Measurements from ENCODE around the gene HIPK2. TPM values are rescaled to one million over a fixed set of nuclear protein-coding genes. Genes with fewer than 3 reads are reported as not detected.

HIPK2 gene
- total and polyA plus RNA-seq, 2 donors (not counting 3 experiments of a cell fraction or from before 2014, with no cell fraction given), result 9.0 to 43.8 TPM

GRCh38 chr7:139595806-139596205 lies 182.0 kb downstream of the HIPK2 start:
- ChIA-PET CTCF (no interaction called here), POLR2A (no interaction called here)
- H3K9me3 ChIP-seq (replicated peaks; ENCODE audit: control insufficient read depth, insufficient read depth, low read length), result no peaks in the 10 kb centered on the region
- H3K27me3 ChIP-seq (ENCODE audit: control insufficient read depth in 2 of 2, insufficient read depth in 2 of 2, low read length in 2 of 2), result no peaks in the 10 kb centered on the region
- H3K9ac ChIP-seq (replicated peaks; ENCODE audit: extremely low read depth, insufficient read depth, low read length), result no peak overlapping the region
- no peak for DNase-seq (ENCODE audit: low read depth, low spot score)
- no peaks in the 10 kb centered on the region for H3K79me2 ChIP-seq (ENCODE audit: control insufficient read depth, insufficient read depth, low read length)
- FAIRE-seq, result no peak
- H2AFZ ChIP-seq (ENCODE audit: low read depth, low read length), result no peak overlapping the region
- no peaks in the 10 kb centered on the region for H3K4me1 ChIP-seq (ENCODE audit: control insufficient read depth, extremely low read depth, insufficient read depth, low read length)
- H4K20me1 ChIP-seq (replicated peaks; ENCODE audit: control insufficient read depth, extremely low read depth, insufficient read depth, low read length), result no peaks in the 10 kb centered on the region
- TF ChIP-seq MYC (IDR thresholded peaks at IDR 0.05; ENCODE audit: low read depth, low read length) (no peak), EZH2 (IDR thresholded peaks at IDR 0.05; ENCODE audit: borderline replicate concordance, low read depth, low read length, severe bottlenecking) (no peak), POLR2A (IDR thresholded peaks at IDR 0.05; ENCODE audit: low read depth, low read length) (no peak), CTCF (IDR thresholded peaks at IDR 0.05; ENCODE audit: extremely low read depth in 1 of 2, insufficient read depth in 1 of 2, low read depth in 1 of 2, low read length in 2 of 2) (no peak), JUN (IDR thresholded peaks at IDR 0.05; ENCODE audit: borderline replicate concordance, insufficient read depth, insufficient read length, low read depth) (no peak), MAX (IDR thresholded peaks at IDR 0.05; ENCODE audit: insufficient read depth, insufficient read length) (no peak), POLR2AphosphoS5 (IDR thresholded peaks at IDR 0.05; ENCODE audit: insufficient read depth, low read depth, low read length) (no peak), GATA2 (IDR thresholded peaks at IDR 0.05; ENCODE audit: insufficient read depth, insufficient read length, low read depth, low read length) (no peak), FOS (IDR thresholded peaks at IDR 0.05; ENCODE audit: borderline replicate concordance, insufficient read depth, low read length) (no peak)
- no peaks in the 10 kb centered on the region for H3K9me1 ChIP-seq (replicated peaks; ENCODE audit: control insufficient read depth, extremely low read depth, insufficient read depth, low read length)
- intact Hi-C loops (cut with micrococcal nuclease) (no loop called here), dilution Hi-C loops (cut with MboI; ENCODE audit: extremely low pct_ligation_motif_present, low sequenced_read_pairs) (no loop called here)
- no peak overlapping the region for H3K4me3 ChIP-seq (replicated peaks in 1 of 3; ENCODE audit: insufficient read depth in 1 of 3, low read depth in 1 of 3, low read length in 3 of 3)
- no TSS peak for BruUV-seq (replicated peaks)
- H3K4me2 ChIP-seq (ENCODE audit: insufficient read depth, low read length), result no peak overlapping the region
- no peak overlapping the region for H3K27ac ChIP-seq (ENCODE audit: insufficient read depth, low read depth, low read length)
- peaks cover 29 to 38% of the 10 kb centered on the region in 2 experiments for H3K36me3 ChIP-seq (ENCODE audit: control insufficient read depth in 2 of 2, extremely low read depth in 1 of 2, insufficient read depth in 2 of 2, low read length in 2 of 2)

Data from endothelial cell of umbilical vein (primary cell).